Panc1 (cell line): ENCODE results near the gene NFX1. TPM values are rescaled to one million over a fixed set of nuclear protein-coding genes. Genes with fewer than 3 reads are reported as not detected.

Experiments used
- ATAC-seq: fragments of 200-7000 bp; cut with Tn5 transposase; 2 replicates; pipeline ENCODE4 v1.9.1; 2020; ENCODE audit warnings: mild to moderate bottlenecking, moderate library complexity
- BruUV-seq: library from RNA; stranded (reverse); fragments of 400-500 nt; replicated peaks from 2 replicates; lab custom pipeline; 2021; lab: Mats Ljungman, UMichigan
- CTCF ChIA-PET: fragments of 300-600 bp; sonication (Branson Sonifier 250); formaldehyde crosslinking; loops from one replicate; lab custom pipeline; 2022; ENCODE audit warnings: antibody characterized with exemption; lab: Charles Lee
- POLR2A ChIA-PET: fragments of 300-600 bp; sonication (Branson Sonifier 250); formaldehyde crosslinking; loops from one replicate; lab custom pipeline; 2022; ENCODE audit warnings: antibody characterized with exemption; lab: Charles Lee
- DNase-seq: peaks from one replicate; pipeline ENCODE4 v3.0.0-alpha.2; 2010; ENCODE audit warnings: low read depth, low spot score
- H3K27ac ChIP-seq: 2 replicates; pipeline ENCODE4 v1.5.1; 2011; ENCODE audit warnings: mild to moderate bottlenecking, low read length, inconsistent platforms
- H3K27me3 ChIP-seq: fragments of 200-500 bp; sonication (Bioruptor generic); 2 replicates; pipeline ENCODE4 v1.6.0; 2014; ENCODE audit warnings: low read length, inconsistent platforms; ENCODE audit not compliant: control insufficient read depth, insufficient read depth
- H3K36me3 ChIP-seq: fragments of 200-500 bp; sonication (Bioruptor generic); 2 replicates; pipeline ENCODE4 v1.5.1; 2014; ENCODE audit warnings: inconsistent platforms, mild to moderate bottlenecking, low read length, moderate library complexity; ENCODE audit not compliant: control insufficient read depth, insufficient read depth
- H3K4me1 ChIP-seq: 2 replicates; pipeline ENCODE4 v1.5.1; 2011; ENCODE audit warnings: inconsistent platforms, mild to moderate bottlenecking, low read length, moderate library complexity; ENCODE audit not compliant: control insufficient read depth, insufficient read depth
- H3K4me3 ChIP-seq, 2 experiments: 2 replicates each; pipeline ENCODE4 v1.5.1; 2011 to 2012; ENCODE audit warnings: low read depth in 2 of 2, low read length in 2 of 2, mild to moderate bottlenecking in 2 of 2, inconsistent platforms in 1 of 2, moderate library complexity in 1 of 2
- H3K9me3 ChIP-seq: fragments of 200-500 bp; sonication (Bioruptor generic); 2 replicates; pipeline ENCODE4 v1.5.1; 2014; ENCODE audit warnings: low read depth, mild to moderate bottlenecking, inconsistent platforms, low read length, moderate library complexity; ENCODE audit not compliant: control insufficient read depth, insufficient read depth
- POLR2AphosphoS5 ChIP-seq: IDR thresholded peaks from 2 replicates; pipeline ENCODE4 v1.6.1; 2012; ENCODE audit warnings: mild to moderate bottlenecking, low read depth, low read length, moderate library complexity
- REST ChIP-seq, 2 experiments: IDR thresholded peaks; 2 replicates each; pipeline ENCODE4 v1.6.1; 2011 to 2012; ENCODE audit warnings: low read depth in 2 of 2, control low read depth in 1 of 2, low read length in 1 of 2, mild to moderate bottlenecking in 1 of 2, moderate library complexity in 1 of 2; ENCODE audit not compliant: insufficient read depth in 1 of 2
- SIN3A ChIP-seq: IDR thresholded peaks from 2 replicates; pipeline ENCODE4 v1.6.1; 2012; ENCODE audit warnings: low read depth, mild to moderate bottlenecking, low read length, moderate library complexity, borderline replicate concordance; ENCODE audit not compliant: insufficient read depth
- TCF7L2 ChIP-seq: IDR thresholded peaks from 2 replicates; pipeline ENCODE4 v1.6.1; 2011; ENCODE audit warnings: mild to moderate bottlenecking, low read depth, low read length, inconsistent platforms
- in situ Hi-C: cut with HindIII; loops from 2 replicates; pipeline ENCODE4 v1.10.0; 2016; ENCODE audit warnings: low sequenced_read_pairs, low pct_unique_long_range_greater_than_20kb
- intact Hi-C: fragments of 100-400 bp; cut with micrococcal nuclease; formaldehyde crosslinking; loops from one replicate; pipeline ENCODE4 v1.10.0; 2022; ENCODE audit not compliant: unreplicated experiment
- total RNA-seq: library from RNA; stranded (reverse); gene quantifications from one replicate; pipeline ENCODE4 v1.2.1, GENCODE V29; 2021; ENCODE audit not compliant: unreplicated experiment

The NFX1 gene
- total RNA-seq, 1 experiment from 2014 or later: 38.1 TPM

- ChIA-PET CTCF (interaction anchor here (0.7 kb wide), 2 partner anchors 33 to 318 kb away, joined by 3 to 5 read pairs; no protein-coding TSS in a partner anchor), POLR2A (interaction anchor here (0.5 kb wide), 1 partner anchor 27 kb away, joined by 4 read pairs; the partner anchor contains the start of gene AQP3)
- no TSS peak for BruUV-seq
- Histone ChIP-seq H3K4me3 (no peak overlapping the region), H3K9me3 (no peaks in the 10 kb centered on the region), H3K36me3 (no peaks in the 10 kb centered on the region), H3K27me3 (no peaks in the 10 kb centered on the region), H3K27ac (no peak overlapping the region), H3K4me1 (peaks cover 15% of the 10 kb centered on the region)
- no peak for DNase-seq
- TF ChIP-seq REST (IDR thresholded peaks at IDR 0.05; ENCODE audit: insufficient read depth in 1 of 2, low read depth in 2 of 2, low read length in 1 of 2) (no peak), SIN3A (no peak), POLR2AphosphoS5 (no peak), TCF7L2 (no peak)
- in situ Hi-C loops (no loop called here), intact Hi-C loops (no loop called here)
- no peak for ATAC-seq
Measured at GRCh38 chr9:33419708-33420303, 129.5 kb downstream of the NFX1 start.

Other genes with a start within 250 kb of the NFX1 start
- gene SMU1, start 213.8 kb upstream of the NFX1 start, total RNA-seq: 30.3 TPM
- 57.4 TPM for gene B4GALT1, start 123.2 kb upstream of the NFX1 start, total RNA-seq
- gene SPINK4, start 50.3 kb upstream of the NFX1 start, total RNA-seq: not detected
- gene BAG1, start 25.8 kb upstream of the NFX1 start, total RNA-seq: 95.8 TPM
- gene CHMP5, start 25.5 kb upstream of the NFX1 start, total RNA-seq: 74.5 TPM
- 0.26 TPM for gene AQP7, start 112.1 kb downstream of the NFX1 start, total RNA-seq
- gene AQP3, start 157.1 kb downstream of the NFX1 start, total RNA-seq: 1.0 TPM
- 75.1 TPM for gene NOL6, start 183.4 kb downstream of the NFX1 start, total RNA-seq
- gene ANKRD18B, start 233.7 kb downstream of the NFX1 start, total RNA-seq: 7.3 TPM